ENCODE measurements around the gene MAP3K2. TPM values are rescaled to one million over a fixed set of nuclear protein-coding genes. Genes with fewer than 3 reads are reported as not detected.
A peak's percentile ranks its signal among the peaks of the same experiment; 100 is the strongest.

MAP3K2 gene
- total RNA-seq, 1 donor from 2014 or later, result 47.7 TPM

DNA sequence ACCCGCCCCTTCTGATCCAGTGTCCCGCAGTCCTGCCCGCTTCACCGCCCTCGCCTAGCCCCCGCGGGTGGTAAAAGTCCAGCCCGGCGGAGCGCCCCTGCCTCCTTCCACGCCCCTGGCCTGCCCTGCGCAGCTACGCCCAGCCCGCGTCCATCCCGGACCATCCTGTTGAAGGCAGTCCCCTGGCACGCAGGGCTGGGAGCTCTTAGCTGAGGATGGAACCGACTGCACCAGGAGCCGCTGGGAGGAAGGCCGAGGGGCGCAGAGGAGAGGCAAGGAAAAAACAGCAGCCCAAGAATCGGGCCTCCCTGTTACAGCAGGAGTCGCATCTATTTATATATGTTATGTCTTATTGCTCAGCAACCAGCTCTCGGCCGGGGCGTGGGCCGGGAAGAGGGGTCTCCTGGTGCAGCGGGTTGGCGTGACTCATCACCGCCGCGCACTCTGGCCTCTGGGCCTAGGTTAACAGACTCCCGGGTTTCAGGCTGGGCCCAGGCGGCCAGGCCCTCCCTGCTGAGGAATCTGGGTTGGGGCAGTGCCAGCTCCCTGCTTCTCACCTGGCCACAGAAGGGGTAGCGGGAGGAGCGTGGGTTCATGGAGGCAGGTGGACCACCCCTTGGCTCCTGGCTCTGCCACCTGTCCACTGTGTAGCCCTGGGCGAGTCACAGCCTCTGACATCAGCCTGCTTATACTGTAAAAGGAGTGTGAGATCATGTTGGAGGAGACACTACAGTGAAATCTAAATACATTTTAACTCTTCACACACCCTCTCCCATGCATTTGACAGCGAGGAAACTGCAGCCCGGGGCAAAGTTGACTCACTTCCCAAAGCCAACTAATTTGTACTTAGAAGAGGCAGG lies 13.4 kb upstream of the MAP3K2 start:
- TF ChIP-seq, protein P1, sequence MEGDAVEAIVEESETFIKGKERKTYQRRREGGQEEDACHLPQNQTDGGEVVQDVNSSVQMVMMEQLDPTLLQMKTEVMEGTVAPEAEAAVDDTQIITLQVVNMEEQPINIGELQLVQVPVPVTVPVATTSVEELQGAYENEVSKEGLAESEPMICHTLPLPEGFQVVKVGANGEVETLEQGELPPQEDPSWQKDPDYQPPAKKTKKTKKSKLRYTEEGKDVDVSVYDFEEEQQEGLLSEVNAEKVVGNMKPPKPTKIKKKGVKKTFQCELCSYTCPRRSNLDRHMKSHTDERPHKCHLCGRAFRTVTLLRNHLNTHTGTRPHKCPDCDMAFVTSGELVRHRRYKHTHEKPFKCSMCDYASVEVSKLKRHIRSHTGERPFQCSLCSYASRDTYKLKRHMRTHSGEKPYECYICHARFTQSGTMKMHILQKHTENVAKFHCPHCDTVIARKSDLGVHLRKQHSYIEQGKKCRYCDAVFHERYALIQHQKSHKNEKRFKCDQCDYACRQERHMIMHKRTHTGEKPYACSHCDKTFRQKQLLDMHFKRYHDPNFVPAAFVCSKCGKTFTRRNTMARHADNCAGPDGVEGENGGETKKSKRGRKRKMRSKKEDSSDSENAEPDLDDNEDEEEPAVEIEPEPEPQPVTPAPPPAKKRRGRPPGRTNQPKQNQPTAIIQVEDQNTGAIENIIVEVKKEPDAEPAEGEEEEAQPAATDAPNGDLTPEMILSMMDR (IDR thresholded peaks at IDR 0.05), result no peak
- Histone ChIP-seq H3K4me1 (peaks cover 6 to 40% of the 10 kb centered on the region in 2 donors), H3K36me3 (no peaks in the 10 kb centered on the region), H3K4me3 (no peak overlapping the region), H3K27ac (no peak overlapping the region), H3K27me3 (no peaks in the 10 kb centered on the region), H3K9me3 (no peaks in the 10 kb centered on the region)
- DNase-seq (ENCODE audit: low spot score in 2 of 2), result peak in 1 of 2 donors; percentile 58
- intact Hi-C loops (cut with DNase I), result no loop called here

DNA sequence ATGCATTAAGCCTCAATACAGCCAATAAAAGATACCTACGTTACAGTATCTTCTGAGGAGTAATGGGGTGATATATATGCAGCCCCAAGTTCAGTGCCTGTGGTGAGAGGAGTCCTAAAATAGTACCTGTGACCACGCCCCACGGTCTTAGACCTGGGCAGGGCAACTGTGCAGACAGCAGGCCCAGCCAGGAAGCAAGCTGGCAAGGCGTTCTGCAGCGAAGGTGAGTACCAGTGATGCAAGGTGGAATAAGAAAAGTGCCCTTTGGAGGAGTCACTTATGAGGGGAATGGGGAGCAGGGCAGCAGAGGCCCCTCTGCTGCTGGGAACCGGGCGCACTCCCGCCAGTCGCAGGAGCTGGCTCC lies 12.7 kb upstream of the MAP3K2 start:
- intact Hi-C loops (cut with DNase I), result no loop called here

DNA sequence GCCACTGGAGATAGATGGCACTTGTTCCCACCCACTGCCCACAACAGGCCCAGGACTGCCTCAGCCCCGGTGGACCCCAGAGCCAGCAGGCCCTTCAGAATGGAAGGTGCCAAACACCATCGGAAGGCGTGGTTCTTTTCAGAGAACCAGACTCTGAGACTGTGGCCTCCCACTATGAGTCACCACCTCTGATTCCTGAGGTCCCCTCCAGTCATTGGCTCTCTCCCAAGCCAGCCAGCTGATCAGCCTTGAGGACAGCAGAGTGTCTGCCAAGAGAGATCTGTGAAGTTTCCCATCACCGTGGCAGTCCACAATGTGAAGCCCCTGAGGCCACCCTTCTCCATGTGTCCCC lies 10.4 kb upstream of the MAP3K2 start:
- Histone ChIP-seq H3K27ac (peak overlapping the region; percentile 65 to 66), H3K4me1 (peaks cover 6 to 24% of the 10 kb centered on the region in 2 donors), H3K4me3 (no peak overlapping the region), H3K27me3 (no peaks in the 10 kb centered on the region), H3K9me3 (no peaks in the 10 kb centered on the region), H3K36me3 (no peaks in the 10 kb centered on the region)
- intact Hi-C loops (cut with DNase I), result loop anchor here (1.0 kb wide), 1 partner anchor 9 kb away; no protein-coding TSS in a partner anchor
- peak; percentile 79 to 96 for DNase-seq (ENCODE audit: low spot score in 2 of 2)
- TF ChIP-seq, protein P1 (IDR thresholded peaks at IDR 0.05), result no peak

More for the DNA sequence above, 12.7 kb upstream of the MAP3K2 start:
- H3K9me3 ChIP-seq, result no peaks in the 10 kb centered on the region
- no peak overlapping the region for H3K27ac ChIP-seq
- no peaks in the 10 kb centered on the region for H3K27me3 ChIP-seq
- TF ChIP-seq, protein P1 (IDR thresholded peaks at IDR 0.05), result no peak
- peaks cover 6 to 34% of the 10 kb centered on the region in 2 donors for H3K4me1 ChIP-seq
- no peaks in the 10 kb centered on the region for H3K36me3 ChIP-seq
- H3K4me3 ChIP-seq, result no peak overlapping the region
- DNase-seq (ENCODE audit: low spot score in 2 of 2), result no peak

DNA sequence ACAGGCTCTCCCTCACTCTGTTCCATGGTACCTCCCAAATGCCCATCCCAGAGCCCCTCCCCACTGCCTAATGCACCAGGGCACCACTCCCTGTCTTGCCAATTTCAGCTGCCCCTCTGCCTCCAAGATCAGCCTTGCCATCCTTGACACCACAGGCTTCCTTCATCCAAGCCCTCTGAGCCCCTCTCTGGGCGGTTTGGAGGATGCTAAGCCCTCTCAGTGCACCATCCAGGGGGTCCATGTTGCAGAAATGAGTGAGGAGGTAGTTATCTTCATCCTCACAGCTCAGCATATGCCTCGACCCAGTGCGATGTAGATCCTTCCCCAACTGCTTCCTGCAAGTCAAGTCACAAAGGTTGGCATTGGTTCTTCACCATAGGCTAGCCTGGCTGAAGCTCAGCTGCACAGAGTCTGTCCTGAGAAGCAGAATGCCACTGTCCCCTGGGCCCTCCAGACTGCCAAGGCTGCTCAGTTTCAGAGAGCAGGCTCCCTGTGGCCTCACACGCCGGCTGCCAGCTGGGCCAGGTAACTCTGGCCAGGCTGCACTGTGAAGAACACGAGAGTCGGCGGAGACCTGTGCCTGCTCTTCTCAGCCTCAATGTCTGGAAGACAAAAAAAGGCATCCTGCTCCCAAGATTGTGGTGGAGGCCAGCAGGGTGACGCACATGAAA lies 9.9 kb upstream of the MAP3K2 start:
- peak overlapping the region; percentile 65 to 66 for H3K27ac ChIP-seq
- no peak for DNase-seq (ENCODE audit: low spot score in 2 of 2)

DNA sequence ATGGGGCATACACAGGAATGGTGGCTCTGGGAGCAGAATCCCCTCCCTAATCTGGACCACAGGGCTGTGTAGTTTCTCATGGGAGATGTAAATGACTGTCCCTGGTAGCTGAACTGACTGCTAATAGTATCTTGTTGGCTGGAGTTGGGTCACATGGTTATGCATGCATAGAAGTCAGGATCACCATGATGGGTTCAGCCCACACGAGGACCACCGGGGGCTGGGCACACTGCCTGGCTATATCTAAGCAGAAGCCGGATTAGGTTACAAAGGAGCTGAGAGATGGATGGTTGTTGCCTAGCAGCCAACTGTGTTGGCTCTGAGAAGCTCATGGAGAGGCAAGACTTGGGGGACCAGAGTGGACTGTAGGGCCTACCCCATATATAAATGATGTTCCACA lies 6.7 kb upstream of the MAP3K2 start:
- TF ChIP-seq, protein P1 (IDR thresholded peaks at IDR 0.05), result no peak
- intact Hi-C loops (cut with DNase I), result no loop called here
- H3K9me3 ChIP-seq, result no peaks in the 10 kb centered on the region
- DNase-seq (ENCODE audit: low spot score in 2 of 2), result no peak
- H3K4me3 ChIP-seq, result no peak overlapping the region
- H3K36me3 ChIP-seq, result no peaks in the 10 kb centered on the region
- H3K27me3 ChIP-seq, result no peaks in the 10 kb centered on the region
- peak overlapping the region; percentile 47 to 61 for H3K27ac ChIP-seq
- peaks cover 11 to 29% of the 10 kb centered on the region in 2 donors for H3K4me1 ChIP-seq

More for the DNA sequence above, 9.9 kb upstream of the MAP3K2 start:
- intact Hi-C loops (cut with DNase I), result loop anchor here (1.0 kb wide), 1 partner anchor 10 kb away; no protein-coding TSS in a partner anchor
- TF ChIP-seq, protein P1 (IDR thresholded peaks at IDR 0.05), result no peak
- Histone ChIP-seq H3K36me3 (no peaks in the 10 kb centered on the region), H3K4me1 (peaks cover 6 to 28% of the 10 kb centered on the region in 2 donors), H3K27me3 (no peaks in the 10 kb centered on the region), H3K9me3 (no peaks in the 10 kb centered on the region), H3K4me3 (no peak overlapping the region)

Measured in ascending aorta (tissue), 2 donors.